Nucleus accumbens (tissue), 56 donors: Measurements from ENCODE around the gene MITF.

Experiments
- DNase-seq, 56 donors: peaks; one replicate each; lab custom pipeline; 2025; lab: John Stamatoyannopoulos, UW

The MITF gene

DNA sequence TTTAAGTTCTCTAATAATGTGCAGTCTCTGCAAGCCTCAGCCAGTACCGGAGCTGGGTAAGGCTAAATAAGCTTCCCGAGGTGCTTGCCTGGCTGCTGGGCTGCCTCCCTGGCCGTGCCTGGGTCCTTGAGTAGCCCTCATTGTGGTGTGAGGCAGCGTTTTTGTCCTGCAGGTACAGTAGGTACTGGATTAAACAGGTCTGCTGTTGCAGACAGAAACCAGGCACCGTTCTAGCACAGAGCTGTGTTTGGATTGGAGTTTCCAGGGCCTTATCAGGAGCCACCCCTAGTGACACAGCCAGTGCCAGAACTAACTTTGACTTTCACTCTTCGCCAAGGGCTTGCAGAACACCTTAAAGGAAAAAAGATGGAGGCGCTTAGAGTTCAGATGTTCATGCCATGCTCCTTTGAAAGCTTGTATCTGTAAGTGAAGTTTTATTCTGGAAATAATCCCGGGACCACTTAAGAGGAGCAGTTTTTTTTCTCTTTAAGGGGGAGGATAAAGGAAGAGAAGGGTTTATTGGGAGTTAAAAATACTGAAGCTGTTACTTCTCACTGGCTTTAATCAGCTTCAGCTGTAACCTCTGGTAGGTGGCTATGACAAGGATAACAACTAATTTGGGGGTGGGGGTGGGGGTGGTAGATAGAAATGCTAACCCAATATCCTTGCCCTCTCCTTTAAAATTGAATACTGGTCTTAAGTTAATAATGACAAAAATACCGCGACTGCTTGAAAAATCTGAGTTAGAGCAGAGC lies 126.8 kb downstream of the MITF start:
- peak in 29 of 56 donors; percentile 1 to 74 (median 26) for DNase-seq

DNA sequence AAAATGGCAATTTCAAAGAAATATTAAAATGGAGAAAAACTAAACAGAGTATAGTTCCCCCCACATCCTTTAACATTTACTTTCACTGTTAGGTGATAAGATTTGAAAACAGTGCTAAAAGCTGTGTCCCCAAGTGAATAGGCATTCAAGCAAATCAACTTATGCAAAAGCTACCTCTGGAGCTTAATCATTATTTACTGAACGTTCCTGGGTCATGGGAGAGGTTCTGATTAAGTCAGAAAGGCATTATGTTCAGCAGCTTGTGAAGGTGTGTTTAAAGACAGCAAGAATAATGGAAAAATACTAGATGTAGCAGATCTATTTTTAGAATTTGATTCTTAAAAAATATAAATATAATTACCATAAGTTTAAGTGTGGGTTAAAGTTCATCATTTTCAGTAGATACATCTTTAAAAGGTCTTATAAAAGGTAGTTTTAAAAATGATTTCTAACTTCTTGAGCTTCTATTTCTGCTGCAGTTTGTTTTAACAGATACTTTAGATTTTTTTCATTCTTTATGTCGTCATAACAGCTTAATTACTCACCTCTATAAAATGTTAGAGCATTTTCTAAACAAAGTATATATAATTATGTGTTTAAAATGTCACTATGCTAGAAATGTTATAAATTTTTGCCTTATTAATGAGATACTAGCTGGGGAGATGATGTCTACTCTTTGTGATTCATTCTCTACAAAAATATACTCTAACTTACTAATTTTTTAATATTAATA lies 127.9 kb downstream of the MITF start:
- no peak for DNase-seq

DNA sequence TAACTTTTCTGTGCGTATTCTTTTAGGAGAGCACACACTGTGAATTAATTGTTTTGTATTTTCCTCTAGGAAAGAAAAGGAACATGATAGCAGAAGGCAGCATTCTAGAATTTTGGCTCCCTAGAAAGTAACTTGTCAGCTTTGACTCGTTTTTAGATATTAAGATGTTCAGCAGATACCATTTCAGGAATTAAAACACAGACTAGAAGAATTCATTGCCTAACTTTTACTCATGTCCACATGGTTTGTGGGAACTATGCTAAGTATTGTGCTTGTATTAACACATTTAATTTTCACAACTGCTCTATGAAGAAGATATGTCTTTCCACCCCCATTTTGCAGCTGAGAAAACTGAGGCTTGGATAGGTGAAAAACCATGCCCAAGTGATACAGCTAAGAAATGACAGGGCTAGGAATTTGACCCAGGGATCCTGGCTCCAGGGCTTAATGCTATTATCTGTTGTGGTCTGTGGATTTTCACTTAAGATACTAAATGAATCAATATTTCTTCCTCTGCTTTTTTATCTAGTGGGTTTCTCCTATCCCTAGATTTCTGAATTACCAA lies 128.8 kb downstream of the MITF start:
- no peak for DNase-seq

DNA sequence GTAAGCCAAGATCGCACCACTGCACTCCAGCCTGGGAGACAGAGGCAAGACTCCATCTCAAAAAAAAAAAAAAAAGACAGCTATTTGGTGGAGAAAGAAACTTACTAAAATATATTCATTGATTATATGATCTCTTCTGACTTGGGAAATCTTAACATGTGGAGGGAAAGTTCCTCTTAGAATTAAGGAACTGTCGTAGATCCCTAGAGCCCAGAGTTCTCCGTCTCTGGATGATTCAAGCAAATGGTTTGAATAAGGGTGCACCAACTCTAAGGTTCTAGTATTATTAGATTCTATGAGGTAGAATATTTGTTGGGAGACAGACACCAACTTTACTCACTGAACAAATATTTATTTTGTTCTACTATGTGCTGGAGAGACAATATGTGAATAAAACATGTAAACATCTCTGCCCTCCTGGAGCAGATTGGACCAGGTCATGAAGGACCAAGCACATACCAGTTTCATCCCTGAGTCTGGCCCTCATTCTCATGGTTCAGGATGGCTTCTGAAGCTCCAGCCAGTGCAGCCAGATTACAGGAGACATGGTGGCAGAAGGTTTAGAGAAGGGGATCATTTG lies 129.7 kb downstream of the MITF start:
- no peak for DNase-seq

DNA sequence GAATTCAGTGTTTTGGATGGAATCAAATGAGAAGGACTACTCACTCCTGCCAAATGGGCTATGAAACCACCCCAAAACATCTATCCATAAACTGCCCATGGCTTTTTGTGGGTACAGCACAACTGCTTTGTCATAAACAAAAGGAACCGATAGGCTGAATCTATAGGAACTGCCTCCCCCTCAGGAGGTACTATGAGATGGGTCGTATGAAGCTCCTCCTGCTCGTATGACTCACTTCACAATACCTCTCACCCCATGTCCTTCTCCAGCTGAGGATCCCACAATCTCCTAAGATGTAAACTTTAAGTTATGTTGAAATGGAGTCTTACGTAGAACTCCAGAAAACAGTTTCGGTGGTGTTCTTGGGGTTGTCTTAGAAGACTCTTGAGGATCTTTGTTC lies 130.4 kb downstream of the MITF start:
- DNase-seq: no peak

DNA sequence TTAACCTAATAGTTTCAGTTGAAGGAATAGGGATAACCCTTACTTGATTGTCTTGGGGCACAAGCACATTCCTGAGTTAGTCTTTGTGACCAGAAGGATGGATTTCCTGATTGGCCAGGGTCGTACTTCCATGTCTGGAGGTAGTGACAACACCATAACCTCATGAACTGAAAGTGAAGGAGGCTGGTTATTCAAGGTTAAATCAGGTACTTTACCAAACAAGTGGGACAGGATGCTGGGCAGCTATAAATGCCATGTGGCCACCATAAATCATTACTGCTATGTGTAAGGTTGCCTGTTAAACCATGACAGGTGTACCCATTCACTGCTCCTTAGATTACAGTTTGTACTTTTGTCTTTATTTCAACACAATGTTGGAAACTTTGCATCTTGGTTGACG lies 132.0 kb downstream of the MITF start:
- DNase-seq: no peak

DNA sequence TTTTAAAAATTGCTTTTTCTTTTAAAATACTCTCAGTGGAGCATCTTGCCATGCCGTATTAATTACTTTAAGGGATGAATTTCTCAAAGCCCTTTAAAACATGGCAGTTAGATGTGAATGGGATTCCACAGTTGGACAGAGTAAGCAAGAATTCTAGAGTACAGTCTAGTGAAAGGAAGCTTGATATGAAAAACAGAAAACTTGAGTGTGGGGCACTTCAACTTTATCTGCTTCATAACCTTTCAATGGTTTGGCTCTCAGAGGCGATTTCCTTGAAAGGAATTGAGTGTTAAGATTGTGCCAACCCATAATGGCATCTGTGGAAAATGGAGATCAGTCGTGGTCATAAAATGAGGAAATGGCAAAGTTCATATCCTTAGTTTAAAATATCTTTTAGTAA lies 132.6 kb downstream of the MITF start:
- no peak for DNase-seq

DNA sequence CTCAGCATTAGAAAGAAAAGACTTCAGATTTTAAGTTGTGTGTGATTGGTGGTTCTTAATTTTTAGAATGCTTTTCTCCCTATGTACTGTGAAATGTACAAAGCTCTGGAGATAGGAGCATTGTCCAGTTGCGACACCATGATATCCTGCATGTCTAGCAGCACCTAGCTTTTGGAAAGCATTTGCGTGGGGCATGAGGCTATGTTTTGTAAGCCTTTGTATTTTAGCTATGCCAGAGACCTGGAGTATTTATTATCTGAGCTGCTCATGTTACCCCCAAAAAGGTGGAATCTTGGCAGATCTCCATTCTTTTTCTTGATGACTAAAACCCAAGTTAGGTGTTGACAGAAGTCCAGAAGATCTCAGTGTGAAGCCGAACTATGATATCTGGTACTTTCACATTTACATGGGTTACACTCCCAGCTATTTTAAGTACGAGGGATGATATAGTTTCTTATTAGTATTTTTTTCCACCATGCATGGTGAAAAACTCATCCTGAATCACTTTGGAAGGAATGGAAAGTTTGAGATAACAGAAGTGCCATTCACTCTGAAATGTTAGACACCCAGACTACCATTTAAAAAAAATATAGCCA lies 133.6 kb downstream of the MITF start:
- DNase-seq: no peak

DNA sequence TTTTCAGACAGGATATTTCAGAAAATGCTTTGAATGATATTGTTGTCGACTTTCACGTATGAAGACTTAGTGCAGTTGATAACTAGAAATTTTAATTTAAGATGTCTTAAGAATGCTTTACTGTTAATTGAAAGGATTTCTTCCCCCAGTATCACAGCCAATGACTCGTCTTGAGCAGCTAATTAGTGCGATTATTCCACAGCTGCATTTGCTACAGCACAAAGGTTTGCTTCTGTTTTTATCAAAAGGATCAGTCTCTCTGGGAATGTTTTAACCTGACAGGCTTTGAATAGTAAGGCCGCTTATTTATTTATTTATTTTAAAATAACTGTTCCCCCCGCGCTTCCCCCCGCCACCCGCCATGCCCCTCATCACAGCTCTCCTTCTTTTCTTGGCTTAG lies 136.8 kb downstream of the MITF start:
- no peak for DNase-seq

DNA sequence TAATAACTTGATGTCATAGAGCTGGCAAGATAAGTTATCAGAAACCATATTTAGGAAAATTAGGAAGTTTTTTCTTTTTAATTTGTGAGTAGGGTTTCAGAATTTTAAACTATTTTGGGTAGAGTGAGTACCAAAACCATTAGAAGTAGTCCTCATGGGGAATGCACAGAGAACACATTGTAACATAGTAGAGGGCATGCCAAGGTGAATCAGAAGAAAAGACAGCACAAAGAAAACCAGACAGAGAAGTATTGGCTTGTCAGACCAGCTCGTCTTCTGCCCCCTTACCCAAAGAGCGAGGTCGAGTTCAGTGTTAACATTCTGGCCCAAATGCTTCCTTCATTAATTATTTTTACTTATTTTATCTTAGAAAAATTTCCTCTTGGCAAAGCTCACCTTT lies 139.0 kb downstream of the MITF start:
- DNase-seq: no peak

DNA sequence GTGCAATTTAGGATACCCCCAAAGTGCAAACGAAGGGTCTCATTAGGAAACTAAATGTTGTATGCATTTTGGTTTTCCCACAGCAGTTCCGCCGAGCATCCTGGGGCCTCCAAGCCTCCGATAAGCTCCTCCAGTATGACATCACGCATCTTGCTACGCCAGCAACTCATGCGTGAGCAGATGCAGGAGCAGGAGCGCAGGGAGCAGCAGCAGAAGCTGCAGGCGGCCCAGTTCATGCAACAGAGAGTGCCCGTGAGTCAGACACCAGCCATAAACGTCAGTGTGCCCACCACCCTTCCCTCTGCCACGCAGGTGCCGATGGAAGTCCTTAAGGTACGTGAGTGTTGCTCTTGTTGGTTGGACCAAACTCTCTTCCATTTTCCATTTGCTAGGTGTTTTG lies 139.8 kb downstream of the MITF start:
- no peak for DNase-seq

DNA sequence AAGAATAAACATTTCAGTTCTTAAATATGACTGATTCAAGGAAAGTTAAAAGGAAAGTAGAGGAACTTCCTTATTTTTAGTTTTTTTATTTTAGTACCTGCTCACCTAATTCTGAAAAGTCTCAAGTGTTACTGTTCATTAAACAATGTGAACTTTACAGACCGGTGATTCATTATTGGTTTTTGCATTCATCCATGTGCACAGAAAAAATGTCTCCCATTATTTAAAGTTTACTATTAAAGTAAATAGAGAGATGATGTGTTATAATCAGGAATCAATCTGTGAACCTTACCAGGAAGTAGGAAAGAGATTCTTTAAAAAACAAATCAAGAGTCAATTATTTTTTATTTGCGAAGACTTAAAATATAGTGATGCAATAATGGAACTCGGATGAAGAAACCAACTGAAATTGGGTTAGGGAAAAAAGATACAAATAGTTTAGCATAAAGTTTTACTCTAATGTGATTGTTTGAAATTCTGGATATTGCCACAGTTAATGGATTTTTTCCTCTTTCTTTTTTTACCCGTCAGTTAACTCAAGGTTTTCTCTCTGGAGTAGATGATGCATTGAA lies 140.9 kb downstream of the MITF start:
- DNase-seq: no peak

DNA sequence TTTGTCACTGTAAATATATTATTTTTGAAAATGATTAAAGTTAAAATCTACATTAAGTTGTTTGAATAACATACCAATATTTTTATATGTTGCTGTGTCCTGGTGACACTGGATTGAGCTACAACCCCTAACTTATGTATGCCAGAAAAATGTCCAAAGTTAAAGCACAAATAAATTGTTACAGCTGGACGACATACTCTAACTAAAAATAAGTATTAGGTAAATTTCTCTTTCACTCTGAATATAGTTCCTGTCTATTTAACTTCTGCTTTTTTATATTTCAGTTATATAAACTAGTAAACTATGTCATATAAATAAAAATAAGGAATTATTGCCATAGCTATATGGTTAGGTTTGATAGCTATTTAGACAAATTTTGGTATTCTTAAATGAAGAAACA lies 141.8 kb downstream of the MITF start:
- DNase-seq: no peak

DNA sequence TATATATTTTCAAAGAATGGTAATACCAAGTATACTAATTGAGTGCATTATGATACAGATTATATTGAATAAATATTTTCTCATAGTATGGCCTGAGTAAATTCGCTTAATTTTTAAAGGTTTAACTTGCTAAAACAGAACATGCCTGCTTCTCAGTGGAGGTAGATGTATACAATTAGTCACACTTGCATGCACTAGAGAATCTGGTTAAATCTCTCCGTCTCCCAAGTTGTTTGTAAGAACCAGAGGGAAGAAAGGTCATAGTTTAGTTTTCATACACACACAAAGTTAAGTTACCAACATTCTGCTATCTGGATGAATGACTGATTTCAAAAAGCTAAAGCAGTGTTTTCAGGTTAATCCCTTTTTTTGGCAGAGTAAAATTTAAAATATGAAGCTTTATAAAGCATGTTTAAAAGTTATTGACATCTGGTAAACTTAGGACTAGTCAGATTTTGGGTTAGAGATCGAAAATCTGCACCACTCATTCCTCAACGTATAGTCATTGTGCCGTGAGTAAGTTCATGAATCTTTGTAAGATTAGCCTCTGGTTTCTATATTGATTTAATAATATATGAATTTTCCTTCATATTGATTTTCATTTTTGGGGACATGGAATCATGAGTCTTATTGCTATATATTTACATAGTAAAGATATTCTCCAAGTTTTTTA lies 142.6 kb downstream of the MITF start:
- no peak for DNase-seq

DNA sequence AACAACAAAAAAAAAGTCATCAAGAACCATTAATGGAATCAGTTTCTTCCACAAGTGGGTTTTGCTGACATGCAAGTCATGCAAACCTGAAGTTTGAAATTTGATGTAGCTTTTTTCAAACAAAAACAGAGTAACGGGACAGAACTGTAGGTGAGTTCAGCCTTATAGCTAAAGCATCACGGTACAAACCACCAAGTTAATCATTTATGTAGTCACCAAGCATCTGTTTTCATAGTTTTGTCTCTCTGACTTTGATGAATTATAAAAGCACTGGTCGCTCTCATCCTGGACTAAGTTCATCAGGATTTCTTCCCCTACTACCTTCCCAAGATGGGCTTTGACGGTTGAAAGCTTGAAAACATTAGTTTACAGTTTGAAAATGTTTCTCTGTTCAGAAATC lies 143.3 kb downstream of the MITF start:
- DNase-seq: no peak

DNA sequence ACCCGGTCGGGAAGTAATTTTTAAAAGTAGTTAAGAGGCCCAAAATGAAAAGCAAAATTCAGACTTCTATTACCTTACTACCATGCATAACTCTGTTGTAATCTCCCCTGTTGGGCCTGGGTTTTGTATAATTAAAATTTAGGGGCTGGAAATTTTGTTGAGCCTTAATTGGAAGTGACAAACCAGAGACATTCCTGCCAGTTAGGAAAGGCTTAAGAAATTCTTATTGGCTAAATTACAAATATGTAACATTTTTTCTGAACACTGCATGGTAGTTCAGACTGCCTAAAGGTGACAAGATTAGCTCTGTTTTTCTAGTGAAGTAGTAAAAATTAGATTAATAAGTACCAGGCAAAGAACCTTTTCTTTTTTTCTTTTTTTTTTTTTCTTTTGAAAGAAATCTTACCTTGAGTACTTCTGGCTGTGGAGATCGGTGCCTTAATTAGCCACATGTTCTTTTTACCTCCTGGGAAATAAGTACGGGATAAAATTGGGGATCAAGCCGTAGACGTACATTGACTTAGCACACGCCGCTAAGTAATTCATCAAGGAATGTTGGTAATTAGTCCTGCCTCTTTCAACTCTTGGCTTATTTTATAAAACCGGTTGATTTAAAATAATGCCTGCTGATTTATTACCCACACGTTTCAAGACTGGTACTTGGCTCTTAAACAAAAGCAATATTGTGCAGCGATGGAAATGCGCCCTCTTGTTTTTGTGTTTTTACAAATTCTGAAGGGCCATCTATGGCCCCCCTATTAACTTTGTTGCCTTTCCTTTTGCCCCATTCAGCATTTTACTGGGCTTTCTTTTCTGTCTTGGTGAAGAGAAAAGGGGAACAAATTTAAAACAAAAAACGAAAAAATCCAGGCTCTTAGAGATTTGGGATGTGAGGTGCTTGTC lies 149.0 kb downstream of the MITF start:
- DNase-seq: peak in 14 of 56 donors; percentile 3 to 40 (median 19)

DNA sequence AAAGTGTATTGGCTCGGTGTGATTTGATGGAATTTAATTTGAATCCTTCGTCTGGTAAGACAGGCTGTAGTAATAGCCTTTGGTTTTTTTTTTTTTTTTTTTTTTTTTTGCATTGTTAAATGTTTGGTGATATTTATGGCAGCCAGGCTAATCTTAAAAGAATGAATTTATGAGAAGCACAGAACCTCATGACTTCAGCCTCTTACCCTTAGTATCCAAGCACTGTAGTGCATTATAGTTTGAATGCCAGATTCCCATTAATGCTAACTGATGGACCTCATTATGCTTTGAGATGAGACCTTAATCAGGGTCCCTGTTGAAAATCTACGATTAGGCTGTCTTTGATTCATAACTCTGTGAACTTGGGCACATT lies 149.7 kb downstream of the MITF start:
- DNase-seq: no peak

DNA sequence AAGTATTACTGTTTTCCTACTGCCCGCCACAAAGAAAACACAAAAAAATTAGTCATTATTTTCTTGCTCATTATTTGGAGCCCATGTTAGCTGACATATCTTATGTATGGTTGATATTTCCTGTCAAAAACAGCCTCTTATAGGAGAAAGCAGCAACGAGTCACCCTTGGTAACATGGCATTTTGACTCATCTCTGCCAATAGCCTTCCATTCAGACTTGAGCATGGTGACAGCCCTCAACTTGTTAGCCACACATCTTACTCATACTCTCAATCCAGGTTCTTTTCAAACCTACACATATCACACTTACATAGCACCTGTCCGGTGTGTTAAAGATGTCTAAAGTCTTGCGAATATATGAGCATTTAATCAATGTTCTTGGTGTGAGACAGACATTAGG lies 150.8 kb downstream of the MITF start:
- no peak for DNase-seq

DNA sequence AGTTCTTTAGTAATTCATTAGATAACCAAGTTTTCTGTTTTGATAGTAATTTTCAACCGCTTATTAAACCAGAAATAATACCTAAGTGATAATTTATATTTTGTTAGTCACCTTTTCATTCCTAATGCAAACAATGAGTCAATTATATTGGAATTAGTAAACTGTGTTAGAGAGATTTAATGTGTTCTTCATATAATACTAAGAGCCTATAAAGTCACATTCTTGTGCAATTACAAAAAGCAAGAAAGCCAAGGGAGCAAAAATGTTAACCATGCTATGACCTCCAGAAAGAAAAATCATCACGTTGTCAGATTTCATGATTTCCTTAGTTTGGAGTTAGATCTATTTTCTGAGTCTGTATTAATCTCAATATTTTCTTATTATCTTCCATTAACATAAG lies 151.4 kb downstream of the MITF start:
- DNase-seq: no peak
